K562 (cell line): ENCODE measurements around the gene NRXN2. TPM values are rescaled to one million over a fixed set of nuclear protein-coding genes. Genes with fewer than 3 reads are reported as not detected.
A peak's percentile ranks its signal among the peaks of the same experiment; 100 is the strongest.

Experiments used
- BRD9 ChIP-seq: fragments of 450-650 bp; IDR thresholded peaks from 2 replicates; pipeline ENCODE4 v1.6.1; 2018; ENCODE audit warnings: low read depth; ENCODE audit not compliant: partially characterized antibody
- HEY1 ChIP-seq: fragments of 250-450 bp; sonication (Bioruptor Pico); IDR thresholded peaks from 2 replicates; pipeline ENCODE4 v1.5.0; 2020; ENCODE audit warnings: mild to moderate bottlenecking, moderate library complexity, borderline replicate concordance
- JUND ChIP-seq, 2 experiments: IDR thresholded peaks; 2 replicates in 1 of 2; 3 replicates in 1 of 2; pipeline ENCODE4 v1.6.1; 2011; ENCODE audit warnings: borderline replicate concordance in 2 of 2, low read depth in 2 of 2, low read length in 2 of 2, improper control_type of control experiment in 1 of 2, missing biosample characterization in 1 of 2, missing genetic modification characterization in 1 of 2, missing genetic modification reagents in 1 of 2
- LEF1 ChIP-seq: fragments of 450-650 bp; IDR thresholded peaks from 2 replicates; pipeline ENCODE4 v1.6.1; 2016; ENCODE audit warnings: mild to moderate bottlenecking
- SP2 ChIP-seq: IDR thresholded peaks from 2 replicates; pipeline ENCODE4 v1.6.1; 2011; ENCODE audit warnings: mild to moderate bottlenecking, low read depth, low read length, moderate library complexity; ENCODE audit not compliant: poor library complexity, severe bottlenecking; ENCODE audit errors: extremely low read depth
- TEAD4 ChIP-seq, 2 experiments: sonication (generic) in 1 of 2; formaldehyde crosslinking in 1 of 2; IDR thresholded peaks; 2 replicates each; pipeline versions ENCODE4 v1.6.1 to v1.8.0; 2012 to 2022; ENCODE audit warnings: borderline replicate concordance in 1 of 2, inconsistent platforms in 1 of 2, low read length in 1 of 2, mild to moderate bottlenecking in 1 of 2, missing genetic modification reagents in 1 of 2
- ZFP36 ChIP-seq: fragments of 150-350 bp; IDR thresholded peaks from 2 replicates; pipeline ENCODE4 v1.6.1; 2018; ENCODE audit warnings: low read length, low read depth; ENCODE audit not compliant: partially characterized antibody
- ZNF431 ChIP-seq: sonication (generic); formaldehyde crosslinking; IDR thresholded peaks from 2 replicates; pipeline ENCODE4 v1.8.0; 2022; ENCODE audit warnings: mild to moderate bottlenecking, missing genetic modification reagents
- polyA plus RNA-seq, 8 experiments: library from polyadenylated mRNA; depleted of rRNA in 4 of 8; stranded (reverse) in 5 of 8; unstranded in 3 of 8; fragments of >200 nt; fragmentation: Nextera tagmentation in 2 of 8; fragmentation: Illumina TruSeq in 1 of 8; extraction: Ambion mirVana in 2 of 8; extraction: Trizol in 1 of 8; gene quantifications; 2 replicates each; pipeline versions ENCODE4 v1.2.1 to v1.2.3, GENCODE V29; 2011 to 2014; ENCODE audit warnings: inconsistent platforms in 1 of 8, missing spikeins in 1 of 8
- total RNA-seq, 7 experiments: library from RNA; depleted of rRNA in 6 of 7; stranded (reverse); fragments of >200 nt in 6 of 7; fragmentation: Illumina TruSeq in 2 of 7; extraction: Trizol in 2 of 7; gene quantifications; 2 replicates each; pipeline versions ENCODE4 v1.2.1 to v1.2.3, GENCODE V29; 2011 to 2021; ENCODE audit warnings: low replicate concordance in 1 of 7
- TF ChIP-seq, protein P1 (sequence below), 2 experiments: fragments of 450-650 bp; IDR thresholded peaks; 2 replicates each; pipeline ENCODE4 v1.6.1; 2016; ENCODE audit warnings: mild to moderate bottlenecking in 2 of 2, borderline replicate concordance in 1 of 2, low read depth in 1 of 2, moderate library complexity in 1 of 2

NRXN2 gene
- total and polyA plus RNA-seq, 9 of the 15 experiments (the other 6 are each of a cell fraction or from before 2014, with no cell fraction given), result 0.07 to 0.47 (median 0.15) TPM; not detected in 4

DNA sequence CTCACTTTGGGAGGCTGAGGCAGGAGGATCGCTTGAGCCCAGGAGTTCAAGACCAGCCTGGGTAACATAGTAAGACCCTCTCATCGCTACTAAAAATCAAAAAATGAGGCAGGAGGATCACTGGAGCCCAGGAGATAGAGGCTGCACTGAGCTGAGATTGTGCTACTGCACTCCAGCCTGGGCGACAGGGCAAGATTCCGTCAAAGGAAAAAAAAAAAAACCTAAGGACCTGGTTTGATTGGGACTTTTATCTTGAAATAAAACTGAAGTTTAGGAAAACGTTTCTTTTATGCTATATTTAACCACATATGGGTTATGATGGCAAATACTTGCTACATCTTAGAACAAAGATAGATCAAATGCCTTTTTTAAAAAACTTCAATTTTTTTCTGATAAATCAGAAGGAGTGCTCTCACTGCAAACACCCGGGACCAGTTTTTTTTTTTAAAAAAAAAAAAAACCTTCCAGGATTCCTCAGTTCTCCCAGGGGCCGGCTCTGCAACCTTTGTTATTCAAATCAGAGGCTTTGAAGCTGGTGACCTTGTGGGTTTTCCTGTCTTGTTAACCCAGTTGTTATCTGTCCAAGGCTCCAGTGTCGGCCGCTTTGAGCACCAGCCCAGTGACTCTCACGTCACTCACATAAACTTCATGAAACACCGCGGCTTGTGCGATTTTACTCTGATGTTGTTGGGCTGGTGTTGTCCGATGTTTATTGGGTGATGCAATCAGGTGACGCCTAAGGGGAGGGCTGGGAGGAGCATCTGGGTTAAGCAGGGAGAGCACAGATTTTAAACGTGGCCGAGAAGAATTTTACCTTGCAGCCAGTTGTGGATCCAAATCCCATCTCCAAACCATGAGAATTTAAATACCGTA, 156.7 kb downstream of the NRXN2 start (continued):
- TF ChIP-seq, protein P1, sequence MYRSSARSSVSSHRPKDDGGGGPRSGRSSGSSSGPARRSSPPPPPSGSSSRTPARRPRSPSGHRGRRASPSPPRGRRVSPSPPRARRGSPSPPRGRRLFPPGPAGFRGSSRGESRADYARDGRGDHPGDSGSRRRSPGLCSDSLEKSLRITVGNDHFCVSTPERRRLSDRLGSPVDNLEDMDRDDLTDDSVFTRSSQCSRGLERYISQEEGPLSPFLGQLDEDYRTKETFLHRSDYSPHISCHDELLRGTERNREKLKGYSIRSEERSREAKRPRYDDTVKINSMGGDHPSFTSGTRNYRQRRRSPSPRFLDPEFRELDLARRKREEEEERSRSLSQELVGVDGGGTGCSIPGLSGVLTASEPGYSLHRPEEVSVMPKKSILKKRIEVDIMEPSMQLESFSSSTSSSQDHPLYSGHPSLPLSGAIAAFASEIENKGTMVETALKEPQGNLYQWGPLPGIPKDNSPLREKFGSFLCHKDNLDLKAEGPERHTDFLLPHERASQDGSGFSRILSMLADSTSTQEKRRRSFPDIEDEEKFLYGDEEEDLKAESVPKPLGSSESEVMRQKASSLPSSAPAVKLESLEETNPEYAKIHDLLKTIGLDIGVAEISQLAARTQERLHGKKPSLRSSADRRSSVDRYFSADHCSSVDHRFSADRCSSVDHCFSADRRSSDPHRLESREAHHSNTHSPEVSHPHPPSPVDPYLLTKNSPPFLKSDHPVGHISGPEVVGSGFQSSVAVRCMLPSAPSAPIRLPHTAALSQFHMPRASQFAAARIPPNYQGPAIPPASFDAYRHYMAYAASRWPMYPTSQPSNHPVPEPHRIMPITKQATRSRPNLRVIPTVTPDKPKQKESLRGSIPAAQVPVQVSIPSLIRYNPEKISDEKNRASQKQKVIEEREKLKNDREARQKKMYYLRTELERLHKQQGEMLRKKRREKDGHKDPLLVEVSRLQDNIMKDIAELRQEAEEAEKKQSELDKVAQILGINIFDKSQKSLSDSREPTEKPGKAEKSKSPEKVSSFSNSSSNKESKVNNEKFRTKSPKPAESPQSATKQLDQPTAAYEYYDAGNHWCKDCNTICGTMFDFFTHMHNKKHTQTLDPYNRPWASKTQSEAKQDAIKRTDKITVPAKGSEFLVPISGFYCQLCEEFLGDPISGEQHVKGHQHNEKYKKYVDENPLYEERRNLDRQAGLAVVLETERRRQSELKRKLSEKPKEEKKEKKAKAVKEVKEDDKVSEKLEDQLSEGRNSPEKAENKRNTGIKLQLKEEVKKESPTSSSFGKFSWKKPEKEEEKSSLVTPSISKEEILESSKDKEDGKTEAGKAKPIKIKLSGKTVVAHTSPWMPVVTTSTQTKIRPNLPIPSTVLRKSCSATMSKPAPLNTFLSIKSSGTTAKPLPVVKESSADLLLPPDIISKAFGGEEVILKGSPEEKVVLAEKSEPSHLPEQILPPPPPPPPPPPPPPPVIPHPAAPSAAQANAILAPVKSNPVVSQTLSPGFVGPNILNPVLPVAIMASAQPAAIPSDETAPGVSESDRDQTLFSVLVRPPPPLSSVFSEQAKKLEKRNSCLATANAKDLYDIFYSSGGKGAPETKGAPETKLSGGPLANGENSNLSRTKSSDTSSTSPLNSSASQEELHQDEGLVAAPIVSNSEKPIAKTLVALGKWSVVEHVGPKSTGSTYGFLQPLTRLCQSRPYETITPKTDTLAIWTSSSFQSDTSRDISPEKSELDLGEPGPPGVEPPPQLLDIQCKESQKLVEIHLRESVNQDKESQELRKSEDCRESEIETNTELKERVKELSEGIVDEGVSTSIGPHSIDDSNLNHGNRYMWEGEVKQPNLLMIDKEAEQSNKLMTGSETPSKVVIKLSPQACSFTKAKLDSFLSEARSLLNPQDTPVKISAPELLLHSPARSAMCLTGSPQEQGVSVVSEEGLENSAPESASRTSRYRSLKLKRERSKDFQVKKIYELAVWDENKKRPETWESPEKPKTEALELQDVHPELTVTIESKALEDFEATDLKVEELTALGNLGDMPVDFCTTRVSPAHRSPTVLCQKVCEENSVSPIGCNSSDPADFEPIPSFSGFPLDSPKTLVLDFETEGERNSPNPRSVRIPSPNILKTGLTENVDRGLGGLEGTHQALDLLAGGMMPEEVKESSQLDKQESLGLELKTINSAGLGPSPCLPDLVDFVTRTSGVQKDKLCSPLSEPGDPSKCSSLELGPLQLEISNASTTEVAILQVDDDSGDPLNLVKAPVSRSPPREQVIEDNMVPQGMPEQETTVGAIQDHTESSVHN (IDR thresholded peaks at IDR 0.05; ENCODE audit: borderline replicate concordance in 1 of 2, low read depth in 1 of 2), result 0 out of 4 replicates have a peak, but pooled peaks of 1 of the 2 experiments have one; percentile 53
- no peak for TF ChIP-seq ZNF431 (CRISPR knock-in tag)
- TF ChIP-seq BRD9, result no peak
- TF ChIP-seq ZFP36, result no peak
- TF ChIP-seq JUND (IDR thresholded peaks at IDR 0.05; ENCODE audit: borderline replicate concordance, low read depth, low read length), result peak; percentile 89
- peak; percentile 60; the same call in 1 of the 3 replicates for TF ChIP-seq JUND (tag; IDR thresholded peaks at IDR 0.05; ENCODE audit: borderline replicate concordance, low read depth, low read length)
- TF ChIP-seq SP2, result no peak
- no peak for TF ChIP-seq HEY1 (CRISPR knock-in tag)
- TF ChIP-seq LEF1, result no peak; the same call in 1 of the 2 replicates
- TF ChIP-seq TEAD4 (IDR thresholded peaks at IDR 0.05; ENCODE audit: low read length), result no peak; the same call in 1 of the 2 replicates
- TF ChIP-seq TEAD4 (CRISPR knock-in tag; IDR thresholded peaks at IDR 0.05; ENCODE audit: borderline replicate concordance), result no peak
